ENCODE measurements around the gene NKD2. TPM values are rescaled to one million over a fixed set of nuclear protein-coding genes. Genes with fewer than 3 reads are reported as not detected.

Gene NKD2
- total RNA-seq, 5 donors from 2014 or later (not counting 1 experiment from before 2014, with no cell fraction given): 0.18 to 0.23 TPM; not detected in 3

DNA sequence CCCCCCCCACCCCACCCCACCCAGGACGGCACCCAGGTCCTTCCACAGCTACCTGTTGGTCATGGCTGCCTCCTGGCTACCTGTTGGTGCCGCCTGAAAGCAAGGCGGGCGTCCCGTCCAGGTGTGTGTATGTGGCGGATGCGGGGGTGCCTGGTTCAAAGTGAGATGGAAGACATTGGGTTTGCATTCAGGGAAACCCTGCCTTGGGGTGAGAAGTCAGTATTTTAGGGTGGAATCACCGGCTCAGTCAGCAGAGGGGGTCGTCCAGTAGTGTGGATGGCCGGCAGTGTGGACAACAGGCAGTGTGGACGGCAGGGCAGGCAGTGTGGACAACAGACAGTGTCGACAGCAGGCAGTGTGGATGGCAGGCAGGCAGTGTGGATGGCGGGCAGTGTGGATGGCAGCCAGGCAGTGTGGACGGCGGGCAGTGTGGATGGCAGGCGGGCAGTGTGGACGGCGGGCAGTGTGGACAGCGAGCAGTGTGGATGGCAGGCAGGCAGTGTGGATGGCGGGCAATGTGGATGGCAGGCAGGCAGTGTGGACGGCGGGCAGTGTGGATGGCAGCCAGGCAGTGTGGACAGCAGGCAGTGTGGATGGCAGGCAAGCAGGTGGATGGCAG is 28.0 kb downstream of the NKD2 start:
- no peak overlapping the region for H3K4me3 Mint-ChIP-seq
- no peak for ATAC-seq (replicated peaks in 1 of 4)
- CTCF ChIA-PET: interaction anchor here in 1 of 2 donors (0.7 kb wide), 1 partner anchor 113 kb away, joined by 7 read pairs; no protein-coding TSS in a partner anchor
- no peak for DNase-seq
- H3K9me3 Mint-ChIP-seq: peaks cover 0 to 7% (median 0%) of the 10 kb centered on the region in 3 donors
- peaks cover 5 to 15% of the 10 kb centered on the region in 2 donors for H3K27me3 Mint-ChIP-seq
- no peak overlapping the region for H3K27ac ChIP-seq (ENCODE audit: low read length)
- H3K4me1 ChIP-seq (ENCODE audit: control insufficient read depth in 1 of 2, extremely low read depth in 1 of 2, insufficient read depth in 2 of 2, low read length in 2 of 2): no peaks in the 10 kb centered on the region
- H3K4me3 ChIP-seq (ENCODE audit: control insufficient read depth in 1 of 2, extremely low read depth in 1 of 2, low read length in 1 of 2): no peak overlapping the region
- H3K27me3 ChIP-seq (replicated peaks in 1 of 2; ENCODE audit: control insufficient read depth in 2 of 2, extremely low read depth in 1 of 2, insufficient read depth in 2 of 2, low read length in 1 of 2): peaks cover 0 to 36% of the 10 kb centered on the region in 2 experiments
- H3K36me3 ChIP-seq (ENCODE audit: control insufficient read depth in 2 of 2, extremely low read depth in 1 of 2, insufficient read depth in 1 of 2, low read length in 1 of 2): no peaks in the 10 kb centered on the region
- POLR2A ChIA-PET: interaction anchor here in 1 of 2 donors (0.6 kb wide), 1 partner anchor 197 kb away, joined by 5 read pairs; no protein-coding TSS in a partner anchor
- H3K9me3 ChIP-seq: no peaks in the 10 kb centered on the region
- WGBS (ENCODE audit: insufficient coverage): 91% methylated on average over 15 of the region's 22 CpGs
- no peak overlapping the region for H3K27ac Mint-ChIP-seq
- H3K36me3 Mint-ChIP-seq: no peaks in the 10 kb centered on the region
- no peaks in the 10 kb centered on the region for H3K4me1 Mint-ChIP-seq

DNA sequence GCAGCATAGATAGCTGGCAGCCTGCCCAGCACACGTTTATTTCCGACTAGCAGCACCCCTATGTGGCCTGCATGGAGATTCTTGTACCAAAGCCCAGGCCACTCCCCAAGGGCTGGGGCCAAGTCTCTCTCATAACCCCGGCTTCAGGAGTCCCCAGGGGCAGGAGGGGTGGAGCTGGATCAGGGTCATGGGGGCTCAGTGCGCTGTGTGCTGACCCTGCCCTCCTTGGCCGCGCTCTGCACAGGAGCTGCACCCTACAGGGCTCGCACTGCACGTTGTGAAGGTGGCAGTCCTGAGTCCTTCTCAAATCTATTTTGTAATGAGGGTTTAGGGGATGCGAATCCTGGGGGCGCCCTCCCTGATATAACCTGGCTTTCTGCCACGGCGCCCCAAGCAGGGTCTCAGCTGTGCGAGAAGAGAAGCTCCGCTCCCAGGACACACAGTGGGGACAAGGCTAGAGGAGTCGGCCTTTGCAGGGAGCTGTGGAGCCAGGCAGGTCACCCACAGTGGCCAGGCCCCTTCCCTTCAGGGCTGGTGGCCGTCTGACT is 28.6 kb downstream of the NKD2 start:
- Mint-ChIP-seq H3K4me3 (no peak overlapping the region), H3K9me3 (peaks cover 0 to 13% (median 0%) of the 10 kb centered on the region in 3 donors), H3K27me3 (peaks cover 5 to 13% of the 10 kb centered on the region in 2 donors), H3K27ac (no peak overlapping the region), H3K36me3 (no peaks in the 10 kb centered on the region), H3K4me1 (no peaks in the 10 kb centered on the region)
- H3K4me3 ChIP-seq (ENCODE audit: control insufficient read depth in 1 of 2, extremely low read depth in 1 of 2, low read length in 1 of 2): no peak overlapping the region
- ChIA-PET CTCF (interaction anchor here in 1 of 2 donors (0.7 kb wide), 1 partner anchor 113 kb away, joined by 7 read pairs; no protein-coding TSS in a partner anchor), POLR2A (no interaction called here)
- H3K9me3 ChIP-seq: no peaks in the 10 kb centered on the region
- H3K4me1 ChIP-seq (ENCODE audit: control insufficient read depth in 1 of 2, extremely low read depth in 1 of 2, insufficient read depth in 2 of 2, low read length in 2 of 2): no peaks in the 10 kb centered on the region
- peaks cover 0 to 30% of the 10 kb centered on the region in 2 experiments for H3K27me3 ChIP-seq (replicated peaks in 1 of 2; ENCODE audit: control insufficient read depth in 2 of 2, extremely low read depth in 1 of 2, insufficient read depth in 2 of 2, low read length in 1 of 2)
- 82% methylated on average over 14 of the region's 16 CpGs for WGBS (ENCODE audit: insufficient coverage)
- ATAC-seq (replicated peaks in 1 of 4): no peak
- DNase-seq: no peak
- no peaks in the 10 kb centered on the region for H3K36me3 ChIP-seq (ENCODE audit: control insufficient read depth in 2 of 2, extremely low read depth in 1 of 2, insufficient read depth in 1 of 2, low read length in 1 of 2)
- H3K27ac ChIP-seq (ENCODE audit: low read length): no peak overlapping the region

DNA sequence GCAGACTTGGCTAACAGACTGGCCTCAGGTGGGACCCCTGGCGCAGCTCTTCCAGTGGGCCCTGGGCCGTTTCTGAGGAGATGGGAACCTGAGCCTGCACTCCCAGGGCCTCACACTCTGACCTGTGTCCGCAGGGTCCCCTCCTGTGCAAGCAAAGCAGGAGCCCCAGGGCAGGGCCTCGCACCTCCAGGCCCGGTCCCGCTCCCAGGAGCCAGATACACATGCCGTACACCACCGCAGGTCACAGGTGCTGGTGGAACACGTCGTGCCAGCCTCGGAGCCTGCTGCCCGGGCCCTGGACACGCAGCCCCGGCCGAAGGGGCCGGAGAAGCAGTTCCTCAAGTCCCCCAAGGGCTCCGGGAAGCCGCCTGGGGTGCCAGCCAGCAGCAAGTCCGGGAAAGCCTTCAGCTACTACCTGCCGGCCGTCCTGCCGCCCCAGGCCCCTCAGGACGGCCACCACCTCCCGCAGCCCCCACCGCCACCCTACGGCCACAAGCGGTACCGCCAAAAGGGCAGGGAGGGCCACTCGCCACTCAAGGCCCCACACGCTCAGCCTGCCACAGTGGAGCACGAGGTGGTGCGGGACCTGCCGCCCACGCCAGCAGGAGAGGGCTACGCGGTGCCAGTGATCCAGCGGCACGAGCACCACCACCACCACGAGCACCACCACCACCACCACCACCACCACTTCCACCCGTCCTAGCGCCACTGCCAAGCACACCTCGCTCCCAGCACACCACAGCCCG is 29.2 kb downstream of the NKD2 start:
- no peak overlapping the region for H3K27ac ChIP-seq (ENCODE audit: low read length)
- ChIA-PET POLR2A (no interaction called here), CTCF (no interaction called here)
- H3K9me3 ChIP-seq: no peaks in the 10 kb centered on the region
- Mint-ChIP-seq H3K9me3 (peaks cover 0 to 20% (median 0%) of the 10 kb centered on the region in 3 donors), H3K36me3 (no peaks in the 10 kb centered on the region), H3K4me1 (no peaks in the 10 kb centered on the region), H3K27ac (no peak overlapping the region), H3K27me3 (peaks cover 5 to 8% of the 10 kb centered on the region in 2 donors), H3K4me3 (no peak overlapping the region)
- peaks cover 0 to 24% of the 10 kb centered on the region in 2 experiments for H3K27me3 ChIP-seq (replicated peaks in 1 of 2; ENCODE audit: control insufficient read depth in 2 of 2, extremely low read depth in 1 of 2, insufficient read depth in 2 of 2, low read length in 1 of 2)
- ATAC-seq (replicated peaks in 1 of 4) (no peak), DNase-seq (no peak)
- H3K36me3 ChIP-seq (ENCODE audit: control insufficient read depth in 2 of 2, extremely low read depth in 1 of 2, insufficient read depth in 1 of 2, low read length in 1 of 2): no peaks in the 10 kb centered on the region
- WGBS (ENCODE audit: insufficient coverage): 89% methylated on average over 37 of the region's 43 CpGs
- no peaks in the 10 kb centered on the region for H3K4me1 ChIP-seq (ENCODE audit: control insufficient read depth in 1 of 2, extremely low read depth in 1 of 2, insufficient read depth in 2 of 2, low read length in 2 of 2)
- no peak overlapping the region for H3K4me3 ChIP-seq (ENCODE audit: control insufficient read depth in 1 of 2, extremely low read depth in 1 of 2, low read length in 1 of 2)

DNA sequence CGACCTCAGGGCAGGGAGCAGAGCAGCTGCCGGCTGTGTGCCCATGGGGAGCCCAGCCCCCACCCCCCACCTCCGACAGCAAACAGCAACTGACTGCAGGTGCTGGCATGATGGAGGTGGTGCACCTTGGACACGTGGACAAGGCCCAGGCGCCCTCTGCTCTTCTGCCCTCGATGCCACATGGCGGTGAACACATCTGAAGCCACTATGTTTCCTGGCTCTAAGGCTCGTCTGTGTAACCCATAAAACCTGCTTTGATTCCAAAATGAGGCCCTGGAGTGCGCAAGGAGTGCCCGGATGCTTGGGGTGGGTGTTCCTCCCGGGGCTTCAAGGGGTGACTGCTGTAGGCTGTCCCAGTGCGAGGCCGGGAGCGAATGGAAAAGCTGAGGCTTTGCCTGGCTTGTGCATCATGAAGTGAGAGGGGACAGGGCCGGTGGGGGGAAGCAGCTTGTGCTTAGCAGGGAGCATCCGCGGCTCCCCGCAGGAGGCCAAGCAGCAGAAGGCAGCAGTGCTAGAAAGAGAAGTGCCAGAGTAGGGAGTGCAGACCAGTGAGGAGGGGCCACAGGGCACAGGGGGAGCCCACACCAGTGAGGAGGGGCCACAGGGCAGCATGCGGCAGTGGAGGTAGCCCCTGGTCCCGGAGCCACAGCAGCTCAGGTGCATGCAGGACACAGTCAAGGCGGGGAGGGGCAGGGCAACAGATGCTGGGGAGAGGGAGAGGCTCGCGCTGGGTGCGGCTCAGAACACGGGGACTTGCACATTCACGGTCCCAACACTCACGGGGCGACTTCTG is 30.0 kb downstream of the NKD2 start:
- DNase-seq (no peak), ATAC-seq (replicated peaks in 1 of 4) (no peak)
- no peaks in the 10 kb centered on the region for H3K36me3 ChIP-seq (ENCODE audit: control insufficient read depth in 2 of 2, extremely low read depth in 1 of 2, insufficient read depth in 1 of 2, low read length in 1 of 2)
- Mint-ChIP-seq H3K36me3 (no peaks in the 10 kb centered on the region), H3K27ac (no peak overlapping the region), H3K4me3 (no peak overlapping the region), H3K9me3 (peaks cover 0 to 27% (median 0%) of the 10 kb centered on the region in 3 donors), H3K27me3 (peaks cover 5 to 8% of the 10 kb centered on the region in 2 donors), H3K4me1 (no peaks in the 10 kb centered on the region)
- H3K27ac ChIP-seq (ENCODE audit: low read length): no peak overlapping the region
- H3K9me3 ChIP-seq: no peaks in the 10 kb centered on the region
- peaks cover 0 to 17% of the 10 kb centered on the region in 2 experiments for H3K27me3 ChIP-seq (replicated peaks in 1 of 2; ENCODE audit: control insufficient read depth in 2 of 2, extremely low read depth in 1 of 2, insufficient read depth in 2 of 2, low read length in 1 of 2)
- no peak overlapping the region for H3K4me3 ChIP-seq (ENCODE audit: control insufficient read depth in 1 of 2, extremely low read depth in 1 of 2, low read length in 1 of 2)
- ChIA-PET CTCF (no interaction called here), POLR2A (no interaction called here)
- H3K4me1 ChIP-seq (ENCODE audit: control insufficient read depth in 1 of 2, extremely low read depth in 1 of 2, insufficient read depth in 2 of 2, low read length in 2 of 2): no peaks in the 10 kb centered on the region
- WGBS (ENCODE audit: insufficient coverage): 84% methylated on average over 24 of the region's 28 CpGs

DNA sequence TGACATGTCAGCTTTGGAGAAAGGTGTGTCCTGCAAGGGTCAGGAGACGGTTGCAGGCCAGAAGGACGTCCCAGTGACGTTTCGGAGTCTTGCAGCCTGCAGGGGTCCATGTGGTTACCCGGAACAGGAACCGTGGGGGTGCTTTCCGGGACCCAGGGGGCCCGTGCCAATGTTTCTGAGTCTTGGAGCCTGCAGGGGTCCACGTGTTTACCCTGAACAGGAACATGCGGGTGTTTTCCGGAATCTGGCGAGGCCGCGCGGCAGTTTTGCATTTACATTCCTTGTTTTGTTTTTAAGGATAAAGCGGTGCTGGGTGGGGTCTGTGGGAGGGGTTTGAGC is 30.6 kb downstream of the NKD2 start:
- POLR2A ChIA-PET: no interaction called here
- 81% methylated on average over 11 of the region's 16 CpGs for WGBS (ENCODE audit: insufficient coverage)
- H3K27ac ChIP-seq (ENCODE audit: low read length): no peak overlapping the region
- Mint-ChIP-seq H3K36me3 (no peaks in the 10 kb centered on the region), H3K4me1 (no peaks in the 10 kb centered on the region), H3K27ac (no peak overlapping the region), H3K4me3 (no peak overlapping the region), H3K27me3 (peaks cover 5 to 7% of the 10 kb centered on the region in 2 donors), H3K9me3 (peaks cover 0 to 33% (median 2%) of the 10 kb centered on the region in 3 donors)
- H3K4me3 ChIP-seq (ENCODE audit: control insufficient read depth in 1 of 2, extremely low read depth in 1 of 2, low read length in 1 of 2): no peak overlapping the region
- no peaks in the 10 kb centered on the region for H3K36me3 ChIP-seq (ENCODE audit: control insufficient read depth in 2 of 2, extremely low read depth in 1 of 2, insufficient read depth in 1 of 2, low read length in 1 of 2)
- DNase-seq (no peak), ATAC-seq (replicated peaks in 1 of 4) (no peak)
- H3K27me3 ChIP-seq (replicated peaks in 1 of 2; ENCODE audit: control insufficient read depth in 2 of 2, extremely low read depth in 1 of 2, insufficient read depth in 2 of 2, low read length in 1 of 2): peaks cover 0 to 15% of the 10 kb centered on the region in 2 experiments
- no peaks in the 10 kb centered on the region for H3K4me1 ChIP-seq (ENCODE audit: control insufficient read depth in 1 of 2, extremely low read depth in 1 of 2, insufficient read depth in 2 of 2, low read length in 2 of 2)
- CTCF ChIA-PET: no interaction called here
- H3K9me3 ChIP-seq: no peaks in the 10 kb centered on the region

DNA sequence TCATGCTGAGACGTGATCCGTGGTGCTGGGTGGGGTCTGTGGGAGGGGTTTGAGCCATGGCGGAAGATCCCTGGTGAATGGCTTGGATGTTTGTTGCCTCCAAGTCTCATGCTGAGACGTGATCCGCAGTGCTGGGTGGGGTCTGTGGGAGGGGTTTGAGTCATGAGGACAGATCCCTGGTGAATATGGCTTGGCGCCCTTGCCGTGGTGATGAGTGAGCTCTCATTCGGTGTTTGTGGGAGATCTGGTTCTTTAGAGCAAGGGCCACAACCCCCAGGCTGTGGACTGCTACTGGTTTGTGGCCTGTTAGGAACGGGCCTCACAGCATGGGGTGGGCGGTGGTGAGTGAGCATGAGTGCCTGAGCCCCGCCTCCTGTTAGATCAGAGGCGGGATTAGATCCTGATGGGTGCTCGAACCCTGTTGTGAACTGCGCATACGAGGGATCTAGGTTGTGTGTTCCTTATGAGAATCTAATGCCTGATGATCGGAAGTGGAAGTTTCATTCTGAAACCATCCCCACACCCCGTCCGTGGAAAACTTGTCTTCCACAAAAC is 31.2 kb downstream of the NKD2 start:
- H3K27ac Mint-ChIP-seq: no peak overlapping the region
- Histone ChIP-seq H3K4me1 (ENCODE audit: control insufficient read depth in 1 of 2, extremely low read depth in 1 of 2, insufficient read depth in 2 of 2, low read length in 2 of 2) (no peaks in the 10 kb centered on the region), H3K27ac (ENCODE audit: low read length) (no peak overlapping the region), H3K4me3 (ENCODE audit: control insufficient read depth in 1 of 2, extremely low read depth in 1 of 2, low read length in 1 of 2) (no peak overlapping the region), H3K9me3 (no peaks in the 10 kb centered on the region), H3K27me3 (replicated peaks in 1 of 2; ENCODE audit: control insufficient read depth in 2 of 2, extremely low read depth in 1 of 2, insufficient read depth in 2 of 2, low read length in 1 of 2) (peaks cover 0 to 14% of the 10 kb centered on the region in 2 experiments), H3K36me3 (ENCODE audit: control insufficient read depth in 2 of 2, extremely low read depth in 1 of 2, insufficient read depth in 1 of 2, low read length in 1 of 2) (no peaks in the 10 kb centered on the region)
- ATAC-seq (replicated peaks in 1 of 4) (no peak), DNase-seq (no peak)
- no peaks in the 10 kb centered on the region for H3K36me3 Mint-ChIP-seq
- POLR2A ChIA-PET: no interaction called here
- peaks cover 5 to 7% of the 10 kb centered on the region in 2 donors for H3K27me3 Mint-ChIP-seq
- peaks cover 0 to 39% (median 5%) of the 10 kb centered on the region in 3 donors for H3K9me3 Mint-ChIP-seq
- CTCF ChIA-PET: no interaction called here
- no peak overlapping the region for H3K4me3 Mint-ChIP-seq
- 100% methylated on average over 5 of the region's 18 CpGs for WGBS (ENCODE audit: insufficient coverage)
- no peaks in the 10 kb centered on the region for H3K4me1 Mint-ChIP-seq

All from T-cell (primary cell).